GM19463 (cell line): ENCODE data around the gene CA5B.
"Not testable (repeated sequence)": the region's sequence is repeated elsewhere in the genome, so short reads cannot be mapped to it uniquely, and the experiment has no call there.

Experiments
- ATAC-seq: cut with Tn5 transposase; IDR thresholded peaks from one replicate; pipeline ENCODE4 v1.9.1; 2021; ENCODE audit warnings: mild to moderate bottlenecking, moderate library complexity; ENCODE audit not compliant: unreplicated experiment

The CA5B gene

DNA sequence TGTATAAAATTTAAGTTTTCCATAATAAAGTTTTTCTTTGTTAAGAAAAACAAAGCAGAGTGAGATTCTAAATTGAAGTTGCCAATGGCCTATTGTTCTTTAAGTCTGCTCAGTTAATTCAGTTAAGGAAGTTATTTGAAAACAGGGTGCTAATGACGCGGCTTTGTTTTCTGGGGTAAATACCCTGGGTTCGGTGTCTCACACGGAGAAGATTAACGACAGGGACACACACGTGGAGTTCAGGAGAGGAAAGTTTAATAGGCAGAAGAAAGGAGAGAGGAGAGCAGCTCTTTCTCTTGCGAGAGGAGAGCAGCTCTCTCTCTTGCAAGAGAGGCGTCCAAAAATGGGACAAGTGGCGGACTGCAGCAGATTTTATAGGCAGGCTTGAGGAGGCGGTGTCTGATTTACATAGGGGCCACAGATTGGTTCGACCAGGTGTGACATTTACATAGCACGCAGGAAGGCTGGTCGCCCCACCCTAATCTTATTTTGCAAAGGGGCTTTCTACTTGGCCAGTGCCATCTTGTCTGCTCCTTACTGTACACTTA is 9.6 kb downstream of the CA5B start:
- no peak for ATAC-seq

DNA sequence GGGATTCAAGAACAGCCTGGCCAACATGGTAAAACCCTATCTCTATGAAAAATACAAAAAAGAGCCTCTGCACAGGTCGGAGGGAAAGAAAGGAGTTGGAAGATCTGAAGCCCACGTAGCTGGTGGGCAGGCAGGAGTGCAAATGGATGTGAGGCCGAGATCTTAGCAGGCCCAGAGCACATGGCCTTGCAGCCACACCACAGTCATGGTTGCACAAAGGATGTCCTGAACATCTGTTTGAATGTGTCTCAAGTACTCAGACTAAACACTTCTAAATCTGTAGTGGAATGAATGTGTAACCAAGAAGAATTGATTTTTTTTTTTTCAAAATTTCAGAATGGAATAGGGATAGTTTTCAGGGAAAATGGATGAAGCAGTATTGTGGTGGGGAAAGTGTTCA is 10.8 kb downstream of the CA5B start:
- no peak for ATAC-seq

DNA sequence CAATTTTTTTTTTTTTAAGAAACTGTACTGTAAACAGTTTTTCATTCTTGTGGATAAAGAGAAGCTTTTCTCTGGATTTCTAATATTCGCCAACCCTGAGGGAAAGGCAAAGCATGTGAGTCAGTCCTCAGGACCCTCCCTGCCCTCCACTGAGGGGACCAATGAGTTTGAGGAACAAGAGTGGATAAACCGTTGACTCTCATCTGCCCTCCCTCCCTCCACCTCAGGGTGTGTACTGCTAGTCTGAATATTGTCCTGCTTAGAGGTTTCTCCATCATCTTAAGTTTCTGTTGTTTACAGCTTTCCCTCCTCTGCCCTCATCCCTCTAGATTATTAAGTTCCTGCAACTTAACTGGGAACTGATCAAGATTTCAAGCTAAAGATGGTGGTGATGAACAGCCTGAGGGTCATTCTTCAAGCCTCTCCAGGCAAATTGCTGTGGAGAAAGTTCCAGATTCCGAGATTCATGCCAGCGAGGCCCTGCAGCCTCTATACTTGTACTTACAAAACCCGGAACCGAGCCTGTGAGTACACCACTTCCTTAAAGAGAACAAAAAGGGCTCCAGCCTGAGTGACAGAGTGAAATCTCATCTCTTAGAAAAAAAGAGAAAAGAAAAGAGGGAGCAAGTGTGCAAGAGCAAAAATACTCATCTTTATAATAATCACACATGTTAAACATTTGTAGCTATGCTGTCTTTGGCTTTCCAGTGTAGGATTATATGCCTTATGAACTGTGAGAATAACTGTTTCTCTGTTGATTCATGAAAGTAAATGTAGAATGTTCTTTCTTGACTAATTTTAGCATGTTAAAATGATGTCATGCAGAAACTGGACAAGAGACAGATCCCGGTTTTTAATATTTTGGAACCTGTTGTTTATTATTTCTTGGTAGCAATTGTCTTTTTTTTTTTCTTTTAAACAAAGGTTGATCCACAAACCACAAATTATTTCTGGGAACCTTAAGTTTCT is 11.9 kb downstream of the CA5B start:
- ATAC-seq = peak; percentile 86

DNA sequence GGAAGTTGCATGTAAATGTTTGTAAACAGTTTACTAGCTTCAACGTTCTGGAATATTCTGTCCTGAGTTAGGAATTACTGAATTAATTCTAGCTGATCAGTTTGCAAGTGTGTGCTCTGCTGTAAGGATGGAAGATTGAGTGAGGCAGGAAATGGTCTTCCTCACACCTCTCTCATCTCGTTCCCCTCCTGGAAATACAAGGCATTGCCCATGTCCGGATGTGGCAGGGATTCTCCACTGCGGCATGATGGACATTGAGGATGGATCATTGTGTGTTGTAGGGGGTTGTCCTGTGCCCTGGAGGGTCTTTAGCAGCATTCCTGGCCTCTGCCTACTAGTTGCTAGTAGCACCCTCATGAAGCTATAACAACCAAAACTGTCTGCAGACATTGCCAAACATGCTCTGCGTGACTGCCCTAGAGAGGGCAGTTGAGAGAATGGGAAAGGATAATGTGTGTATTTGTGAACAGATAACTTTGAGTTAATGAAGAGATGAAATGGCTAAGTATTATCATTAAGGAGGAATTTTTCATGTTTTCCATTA is 12.6 kb downstream of the CA5B start:
- no peak for ATAC-seq

DNA sequence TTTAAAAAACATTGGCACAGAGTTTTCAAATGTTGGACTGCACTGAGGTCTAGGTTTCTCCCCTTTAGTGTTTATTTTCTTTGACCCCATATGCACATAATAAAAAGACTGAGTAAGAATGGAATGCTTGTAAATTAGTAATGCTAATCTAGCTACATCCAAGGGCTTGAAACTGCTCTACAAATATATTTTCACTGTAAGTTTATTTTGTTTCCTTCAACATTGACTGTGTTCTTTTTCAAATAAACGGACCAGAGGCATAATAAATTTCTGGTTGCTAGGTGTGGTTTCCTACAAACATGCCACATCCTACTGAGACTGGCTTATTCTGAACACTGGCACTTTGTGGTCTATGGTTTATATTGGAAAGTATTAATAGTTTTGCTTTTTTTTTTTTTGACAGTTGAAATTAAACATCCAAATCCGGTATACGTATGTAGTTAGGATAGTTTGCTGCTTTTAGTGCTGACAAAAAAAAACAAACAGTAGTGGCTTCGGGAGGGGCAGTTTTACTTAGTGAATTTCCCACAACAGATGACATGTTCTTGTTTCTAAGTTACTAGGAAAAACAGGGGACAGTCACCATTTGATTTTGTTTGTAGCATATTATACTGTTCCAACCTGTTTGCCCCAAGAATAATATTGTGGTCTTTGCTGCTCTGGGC is 13.2 kb downstream of the CA5B start:
- no peak for ATAC-seq

DNA sequence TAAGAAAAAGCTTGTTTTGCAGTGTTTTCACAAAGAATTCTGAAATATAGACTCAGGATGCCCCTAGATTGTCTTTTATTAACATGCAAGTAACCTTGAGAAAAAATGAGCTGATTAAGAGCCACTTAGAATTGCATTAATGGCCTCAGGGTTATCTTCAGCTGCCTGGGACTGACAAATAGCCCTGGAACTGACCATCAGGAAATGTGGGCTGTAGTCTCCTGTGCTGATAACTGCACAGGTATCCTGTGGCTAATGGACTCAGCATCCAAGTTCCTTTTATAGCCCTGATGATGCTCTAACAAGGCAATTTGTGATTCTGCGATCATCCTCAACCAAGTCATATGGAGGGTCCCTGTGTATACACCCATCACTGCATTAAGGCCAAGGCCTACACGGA is 17.0 kb downstream of the CA5B start:
- no peak for ATAC-seq

DNA sequence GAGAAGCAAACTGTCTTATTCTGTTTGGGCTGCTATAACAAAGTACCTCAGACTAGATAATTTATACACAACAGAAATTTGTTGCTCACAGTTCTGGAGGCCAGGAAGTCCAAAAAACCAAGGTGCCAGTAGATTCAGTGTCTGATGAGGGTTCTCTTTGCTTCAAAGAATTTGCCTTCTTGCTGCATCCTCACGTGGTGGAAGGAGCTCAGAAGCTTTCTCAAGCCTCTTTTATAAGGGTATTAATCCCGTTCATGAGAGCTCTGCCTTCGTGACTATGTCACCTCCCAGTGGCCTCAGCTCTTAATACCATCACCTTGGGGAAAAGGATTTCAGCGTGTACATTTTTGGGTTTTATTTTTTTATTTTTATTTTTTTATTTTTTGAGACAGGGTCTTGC is 20.1 kb downstream of the CA5B start:
- ATAC-seq = no peak

DNA sequence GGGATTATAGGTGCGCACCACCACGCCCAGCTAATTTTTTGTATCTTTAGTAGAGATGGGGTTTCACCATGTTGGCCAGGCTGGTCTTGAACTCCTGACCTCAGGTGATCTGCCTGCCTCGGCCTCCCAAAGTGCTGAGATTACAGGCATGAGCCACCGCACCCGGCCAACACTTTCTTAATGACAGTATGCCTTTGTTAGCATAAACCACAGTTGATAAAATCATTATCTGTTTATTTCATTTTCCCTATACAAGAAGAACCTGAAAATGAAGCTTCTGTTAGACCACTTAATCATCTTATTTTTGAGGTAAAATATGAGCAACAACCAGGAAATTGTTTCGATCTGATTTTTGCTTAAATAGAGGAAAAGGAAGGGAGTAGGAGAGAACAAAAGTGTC is 21.8 kb downstream of the CA5B start:
- ATAC-seq = not testable (repeated sequence)

DNA sequence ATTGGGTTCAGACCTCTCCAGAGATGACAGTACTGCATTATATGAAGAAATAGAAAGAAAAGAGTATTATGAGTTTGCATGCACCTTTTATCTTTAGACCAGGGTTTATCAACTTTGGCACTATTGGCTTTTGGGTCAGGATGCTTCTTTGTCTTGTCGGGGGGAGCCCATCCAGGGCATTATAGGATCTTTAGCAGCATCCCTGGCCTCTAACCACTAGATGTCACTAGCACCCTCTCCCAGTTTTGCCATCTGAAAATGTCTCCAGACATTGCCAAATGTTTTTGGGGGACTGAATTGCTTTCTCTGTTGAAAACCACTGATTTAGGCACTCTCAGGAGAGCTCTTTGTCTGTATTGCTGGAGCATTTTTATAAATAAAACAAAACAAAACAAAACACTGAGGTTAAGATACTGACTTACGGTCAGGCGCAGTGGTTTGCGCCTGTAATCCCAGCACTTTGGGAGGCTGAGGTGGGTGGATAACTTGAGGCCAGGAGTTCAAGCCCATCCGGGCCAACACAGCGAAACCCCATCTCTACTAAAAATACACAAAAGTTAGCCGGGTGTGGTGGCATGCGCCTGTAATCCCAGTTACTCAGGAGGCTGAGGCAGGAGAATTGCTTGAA is 23.6 kb downstream of the CA5B start:
- peak; percentile 56 for ATAC-seq

DNA sequence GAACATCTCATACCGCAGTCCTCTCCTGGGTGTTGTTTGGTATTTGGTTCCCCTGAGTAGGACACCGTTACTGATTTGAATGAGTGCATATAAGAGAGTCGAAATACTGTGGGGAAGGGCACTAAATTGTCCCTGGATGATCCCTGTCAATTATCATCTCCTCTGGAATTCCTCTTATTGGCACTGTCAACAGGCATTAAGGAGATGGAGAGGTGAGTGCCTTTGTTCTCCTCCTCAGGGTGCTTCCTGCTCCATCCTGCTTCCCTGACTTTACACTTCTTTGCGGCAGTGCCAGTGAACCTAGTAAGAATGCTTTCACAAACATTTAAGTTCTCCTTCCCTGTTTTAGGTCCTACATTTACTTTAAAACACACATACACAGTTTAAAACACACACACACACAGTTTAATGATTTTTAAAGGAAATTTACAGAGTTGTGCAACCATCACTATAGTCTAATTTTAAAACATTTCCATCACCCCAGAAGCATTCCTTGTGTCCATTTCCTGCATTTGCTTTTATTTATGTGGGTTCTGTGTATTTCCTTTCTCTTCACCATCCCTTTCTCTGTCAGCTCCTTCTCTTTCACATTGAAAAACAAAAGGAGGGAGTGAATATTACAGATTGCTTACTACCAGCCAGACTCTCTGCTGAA is 31.4 kb downstream of the CA5B start:
- ATAC-seq = no peak

DNA sequence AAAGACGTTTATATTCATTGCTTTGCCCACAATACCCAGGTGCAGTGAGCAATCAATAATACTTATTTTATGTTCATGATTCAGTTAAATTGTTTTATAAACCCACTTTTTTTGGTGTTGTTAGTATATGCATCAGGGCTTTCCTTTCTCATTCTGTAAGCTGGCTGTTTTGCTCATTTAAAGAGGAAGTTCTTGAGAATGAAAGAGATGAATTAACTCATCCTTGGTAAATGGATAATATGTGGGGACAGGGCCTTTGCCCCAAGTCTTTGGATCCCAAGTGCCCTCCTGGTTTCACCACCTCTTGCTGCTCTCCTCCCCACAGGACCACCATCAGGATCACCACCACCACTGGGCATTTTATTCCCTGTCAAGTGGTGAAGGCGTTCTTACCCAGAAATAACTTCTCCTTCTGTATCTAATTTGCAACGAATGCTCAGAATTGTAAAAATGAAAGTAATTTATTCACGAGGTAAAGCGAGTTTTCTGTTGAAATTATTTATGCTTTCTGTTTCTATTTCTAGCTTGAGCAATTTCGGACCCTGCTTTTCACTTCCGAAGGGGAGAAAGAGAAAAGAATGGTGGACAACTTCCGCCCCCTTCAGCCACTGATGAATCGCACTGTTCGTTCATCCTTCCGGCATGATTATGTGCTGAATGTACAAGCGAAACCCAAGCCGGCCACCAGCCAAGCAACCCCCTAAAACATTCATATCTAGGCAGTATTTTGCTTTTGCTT is 44.1 kb downstream of the CA5B start:
- peak; percentile 87 for ATAC-seq

DNA sequence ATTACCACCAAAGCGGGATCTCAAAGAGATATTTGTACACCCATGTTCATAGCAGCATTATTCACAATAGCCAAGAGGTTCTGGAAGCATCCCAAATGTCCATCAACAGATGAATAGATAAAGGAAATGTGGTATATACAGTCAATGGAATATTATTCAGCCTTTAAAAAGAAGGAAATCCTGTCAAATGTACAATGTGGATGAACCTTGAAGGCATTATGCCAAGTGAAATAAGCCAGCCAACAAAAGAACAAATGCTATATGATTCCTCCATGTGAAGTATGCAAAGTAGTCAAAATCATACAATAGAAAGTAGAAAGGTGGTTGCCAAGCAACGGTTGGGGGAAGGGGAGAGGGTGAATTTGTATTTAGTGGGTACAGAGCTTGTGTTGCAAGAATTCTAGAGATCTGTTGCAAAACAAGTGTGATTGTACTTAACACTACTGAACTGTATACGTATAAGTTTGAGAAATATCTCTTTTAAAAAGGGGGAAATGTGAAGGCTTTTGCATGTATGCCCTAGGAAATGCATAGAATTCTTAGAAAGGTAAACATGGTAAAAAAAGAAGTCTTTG is 47.2 kb downstream of the CA5B start:
- ATAC-seq = no peak

DNA sequence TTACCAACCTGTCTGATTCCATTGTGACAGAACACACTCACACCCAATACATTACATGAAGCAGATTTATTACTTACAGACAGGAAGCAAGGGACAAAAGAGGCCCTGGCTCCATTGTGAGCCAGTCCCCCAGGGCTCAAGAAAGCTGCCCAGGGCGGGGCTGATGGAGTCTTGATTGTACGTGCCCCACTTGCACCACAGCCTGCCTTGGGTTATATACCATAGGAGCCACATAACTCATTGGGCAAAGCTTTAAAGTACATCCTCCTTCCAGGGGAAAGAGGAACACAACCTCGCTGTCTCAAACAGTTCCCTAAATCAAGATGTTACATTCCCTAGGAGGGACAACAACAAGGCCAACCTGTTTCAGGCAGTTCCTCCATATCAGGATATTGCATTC is 48.8 kb downstream of the CA5B start:
- no peak for ATAC-seq

DNA sequence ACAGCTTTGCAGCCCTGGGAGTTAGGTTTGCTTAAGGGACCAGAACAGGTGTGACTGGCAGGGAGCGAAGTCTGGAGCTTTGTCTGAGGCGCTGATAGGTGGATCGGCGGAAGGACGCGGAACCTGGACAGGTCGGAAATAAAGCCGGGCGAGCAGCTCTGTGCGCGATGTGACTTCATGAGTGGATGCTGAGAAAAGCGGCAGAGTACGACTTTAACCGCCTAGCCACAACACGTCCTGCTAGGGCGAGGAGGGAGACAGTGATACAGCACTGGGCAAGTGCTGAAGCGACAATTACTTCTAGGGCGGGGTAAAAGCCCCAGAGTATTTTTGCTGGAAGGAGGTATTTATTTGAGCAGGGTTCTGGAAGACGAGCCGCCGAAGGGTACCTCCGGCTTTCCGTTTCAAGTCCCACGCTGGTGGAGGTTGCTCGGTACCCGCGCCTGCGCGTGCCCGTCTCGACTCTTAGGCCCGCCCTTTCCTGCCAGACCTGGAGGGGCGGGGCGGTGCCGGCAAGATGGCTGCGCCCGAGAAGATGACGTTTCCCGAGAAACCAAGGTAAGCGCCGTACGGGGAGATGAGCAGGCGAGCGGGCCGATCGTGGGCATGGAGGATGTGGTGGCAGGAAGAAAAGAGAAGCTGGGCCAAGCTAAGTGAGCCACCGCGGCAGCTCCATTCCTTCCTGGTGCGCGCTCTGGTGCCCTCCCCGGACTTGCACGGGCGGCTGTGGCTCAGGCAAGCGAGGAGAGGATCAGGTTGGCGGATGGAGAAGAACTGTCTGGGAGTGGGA is 52.1 kb downstream of the CA5B start, which contains the start of gene ZRSR2:
Gene ZRSR2 (plus strand): TSS at position 506 of the 790 bp plus-strand sequence. CDS start 12 bp downstream, at position 518.
- ATAC-seq = peak; percentile 94

DNA sequence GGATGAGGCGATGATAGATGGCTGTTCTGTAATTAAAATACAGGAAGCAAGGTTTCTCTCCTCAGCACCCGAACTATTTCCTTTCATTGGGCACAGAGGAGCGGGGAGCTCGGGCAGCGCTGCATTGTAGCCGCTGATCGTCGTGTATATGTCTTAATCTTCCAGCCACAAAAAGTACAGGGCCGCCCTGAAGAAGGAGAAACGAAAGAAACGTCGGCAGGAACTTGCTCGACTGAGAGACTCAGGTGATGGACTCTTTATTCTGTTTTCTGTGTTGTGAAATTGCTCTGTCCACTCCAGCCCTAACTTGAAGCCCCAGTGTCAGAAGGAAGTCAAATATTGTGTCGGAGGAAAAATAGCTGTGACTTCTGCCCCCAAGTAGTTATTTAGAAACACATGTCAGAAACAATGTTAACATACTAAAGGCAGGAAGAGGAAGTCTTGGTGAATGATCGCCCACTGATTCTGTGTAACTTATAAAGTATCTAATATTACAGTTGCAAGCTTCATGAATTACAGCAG is 52.8 kb downstream of the CA5B start:
- peak; percentile 24 for ATAC-seq

DNA sequence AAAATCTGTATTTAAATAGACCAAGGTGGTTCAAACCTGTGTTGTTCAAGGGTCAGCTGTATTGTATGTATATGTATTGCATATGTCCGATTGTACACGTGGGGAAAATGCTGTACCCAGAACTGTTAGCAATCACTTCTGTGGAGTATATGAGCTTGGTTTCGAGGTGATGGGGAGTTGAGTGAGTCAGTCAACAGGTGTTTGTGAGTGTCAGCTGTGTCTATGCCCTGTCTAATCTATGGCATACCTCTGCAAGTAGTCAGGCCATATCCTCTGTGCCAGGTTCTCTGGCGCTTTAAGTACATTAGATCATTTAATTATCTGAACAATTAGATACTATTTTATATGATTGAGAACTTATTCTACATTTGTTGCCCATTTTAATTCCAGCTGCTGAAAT is 59.6 kb downstream of the CA5B start:
- no peak for ATAC-seq

DNA sequence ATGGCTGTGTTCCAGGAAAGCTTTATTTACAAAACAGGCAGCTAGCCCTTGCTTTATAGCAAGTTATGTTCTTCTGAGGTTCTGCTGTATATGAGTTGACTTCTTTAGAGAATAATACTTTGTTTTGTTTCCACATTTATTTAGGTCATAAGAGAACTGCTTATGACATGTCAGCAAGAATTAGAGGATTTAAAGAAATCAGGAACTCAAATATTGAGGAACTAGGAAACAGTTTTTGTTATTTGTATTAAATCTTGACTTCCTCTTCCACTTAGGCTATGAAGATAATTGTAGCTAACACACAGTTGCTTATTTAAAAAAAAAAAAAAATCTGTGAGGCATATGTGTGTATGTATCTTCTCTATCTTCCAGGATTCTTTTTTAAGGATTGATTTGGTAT is 66.5 kb downstream of the CA5B start:
- no peak for ATAC-seq

DNA sequence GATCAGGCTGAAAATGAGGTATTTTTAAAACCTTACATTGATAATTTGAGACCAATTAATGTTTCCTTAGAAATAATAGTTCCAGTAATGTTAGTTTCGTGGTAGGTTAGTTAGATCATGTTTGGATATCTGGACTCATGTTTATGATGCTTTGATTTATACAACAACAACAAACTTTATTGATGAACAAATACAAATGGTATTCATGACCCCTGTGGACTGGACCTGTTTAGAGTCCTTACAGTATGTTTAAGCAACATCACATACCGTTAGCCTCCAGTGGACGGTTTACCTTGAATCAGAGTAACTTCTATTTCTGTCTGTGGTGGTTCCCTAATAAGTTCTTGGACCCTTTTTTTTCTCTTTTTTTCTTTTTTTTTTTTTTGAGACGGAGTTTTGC is 70.2 kb downstream of the CA5B start:
- ATAC-seq = no peak
